Measurements from ENCODE around the gene DAPL1. TPM values are rescaled to one million over a fixed set of nuclear protein-coding genes. Genes with fewer than 3 reads are reported as not detected.

Gene DAPL1
- total RNA-seq, 1 donor from 2014 or later, result 0.57 TPM

DNA sequence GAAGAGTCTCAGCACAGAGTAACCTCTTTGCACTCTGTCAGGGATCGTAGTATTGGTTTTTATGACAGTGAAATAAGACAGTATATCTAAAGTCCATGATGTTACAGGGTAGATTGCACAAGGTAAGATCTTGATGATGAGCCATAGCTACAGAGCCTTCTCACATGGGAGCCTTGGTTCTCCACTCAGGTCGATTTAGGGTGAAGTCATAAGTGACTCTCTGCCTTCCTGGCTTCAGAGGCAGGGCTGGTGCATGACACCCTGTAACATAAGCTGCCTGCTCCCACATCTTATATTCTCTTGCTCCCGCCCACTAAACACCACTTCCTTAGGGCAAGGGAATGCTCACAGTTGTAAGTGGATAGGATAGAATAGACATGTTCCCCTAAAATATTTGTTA is 13.3 kb downstream of the DAPL1 start:
- Mint-ChIP-seq H3K4me3 (ENCODE audit: unreplicated experiment) (no peak overlapping the region), H3K9me3 (ENCODE audit: low read depth) (no peaks in the 10 kb centered on the region), H3K36me3 (ENCODE audit: low read depth) (no peaks in the 10 kb centered on the region), H3K4me1 (ENCODE audit: low read depth) (peaks cover 22% of the 10 kb centered on the region), H3K27me3 (ENCODE audit: low read depth) (peaks cover 2% of the 10 kb centered on the region), H3K27ac (ENCODE audit: unreplicated experiment) (no peak overlapping the region)
- no peak for DNase-seq (ENCODE audit: low spot score)
- TF ChIP-seq, protein P1, sequence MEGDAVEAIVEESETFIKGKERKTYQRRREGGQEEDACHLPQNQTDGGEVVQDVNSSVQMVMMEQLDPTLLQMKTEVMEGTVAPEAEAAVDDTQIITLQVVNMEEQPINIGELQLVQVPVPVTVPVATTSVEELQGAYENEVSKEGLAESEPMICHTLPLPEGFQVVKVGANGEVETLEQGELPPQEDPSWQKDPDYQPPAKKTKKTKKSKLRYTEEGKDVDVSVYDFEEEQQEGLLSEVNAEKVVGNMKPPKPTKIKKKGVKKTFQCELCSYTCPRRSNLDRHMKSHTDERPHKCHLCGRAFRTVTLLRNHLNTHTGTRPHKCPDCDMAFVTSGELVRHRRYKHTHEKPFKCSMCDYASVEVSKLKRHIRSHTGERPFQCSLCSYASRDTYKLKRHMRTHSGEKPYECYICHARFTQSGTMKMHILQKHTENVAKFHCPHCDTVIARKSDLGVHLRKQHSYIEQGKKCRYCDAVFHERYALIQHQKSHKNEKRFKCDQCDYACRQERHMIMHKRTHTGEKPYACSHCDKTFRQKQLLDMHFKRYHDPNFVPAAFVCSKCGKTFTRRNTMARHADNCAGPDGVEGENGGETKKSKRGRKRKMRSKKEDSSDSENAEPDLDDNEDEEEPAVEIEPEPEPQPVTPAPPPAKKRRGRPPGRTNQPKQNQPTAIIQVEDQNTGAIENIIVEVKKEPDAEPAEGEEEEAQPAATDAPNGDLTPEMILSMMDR (IDR thresholded peaks at IDR 0.05), result no peak

DNA sequence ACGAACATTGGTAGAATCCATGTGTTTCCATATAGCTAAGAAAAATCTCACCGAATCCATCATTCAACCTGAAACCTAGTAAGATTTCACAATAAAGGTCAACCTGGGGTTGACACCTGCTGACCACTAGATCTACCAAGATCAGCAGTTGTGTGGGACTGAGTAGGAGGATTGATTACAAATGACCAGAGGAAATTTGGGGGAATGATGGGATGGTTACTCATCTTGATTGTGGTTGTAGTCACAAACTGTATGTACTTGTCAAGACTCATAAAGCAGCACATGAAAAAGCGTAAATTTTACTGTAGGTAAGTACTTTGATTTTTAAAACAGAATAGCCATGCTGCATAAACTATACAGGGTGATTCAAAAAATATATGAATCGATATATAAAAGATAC is 14.7 kb downstream of the DAPL1 start:
- no peak overlapping the region for H3K27ac Mint-ChIP-seq (ENCODE audit: unreplicated experiment)
- H3K4me1 Mint-ChIP-seq (ENCODE audit: low read depth), result peaks cover 30% of the 10 kb centered on the region
- TF ChIP-seq, protein P1 (IDR thresholded peaks at IDR 0.05), result no peak
- H3K27me3 Mint-ChIP-seq (ENCODE audit: low read depth), result peaks cover 2% of the 10 kb centered on the region
- no peak for DNase-seq (ENCODE audit: low spot score)
- H3K36me3 Mint-ChIP-seq (ENCODE audit: low read depth), result no peaks in the 10 kb centered on the region
- no peaks in the 10 kb centered on the region for H3K9me3 Mint-ChIP-seq (ENCODE audit: low read depth)
- no peak overlapping the region for H3K4me3 Mint-ChIP-seq (ENCODE audit: unreplicated experiment)

DNA sequence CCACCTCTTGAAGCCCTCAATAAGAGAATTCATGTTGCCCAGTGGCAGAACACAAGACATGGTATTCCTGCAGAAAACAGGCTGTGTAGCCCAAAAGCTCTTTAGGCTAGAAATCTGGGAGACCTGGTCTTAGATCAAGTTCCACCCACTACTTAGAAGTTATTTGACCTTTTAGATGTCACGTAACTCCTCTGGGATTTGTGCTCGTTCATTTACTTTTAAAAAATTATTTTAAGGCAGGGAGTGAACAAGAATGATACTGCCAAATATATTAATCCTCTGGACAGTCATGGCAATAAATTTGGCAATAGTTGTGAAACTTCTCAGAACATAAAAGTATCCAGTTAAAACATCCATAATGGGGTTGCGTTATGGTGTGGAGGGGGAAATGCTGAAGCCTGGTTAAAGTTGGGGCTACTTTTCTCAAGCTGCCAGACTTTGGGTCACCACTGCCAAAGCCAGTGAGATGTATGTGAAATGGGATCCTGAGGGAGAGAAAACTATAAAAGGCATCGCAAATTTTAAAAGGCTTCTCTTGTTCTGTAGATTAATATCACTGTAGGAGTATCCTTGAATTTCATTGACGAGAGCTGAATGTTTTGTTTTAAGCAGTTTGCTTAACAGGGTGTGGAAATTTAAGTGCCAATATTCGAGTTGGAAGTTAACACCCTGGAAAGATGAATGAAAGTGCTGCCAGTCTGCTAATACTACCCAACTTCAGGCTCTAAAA is 15.8 kb downstream of the DAPL1 start:
- Mint-ChIP-seq H3K9me3 (ENCODE audit: low read depth) (no peaks in the 10 kb centered on the region), H3K27me3 (ENCODE audit: low read depth) (peaks cover 2% of the 10 kb centered on the region), H3K4me1 (ENCODE audit: low read depth) (peaks cover 41% of the 10 kb centered on the region), H3K4me3 (ENCODE audit: unreplicated experiment) (no peak overlapping the region), H3K27ac (ENCODE audit: unreplicated experiment) (no peak overlapping the region), H3K36me3 (ENCODE audit: low read depth) (no peaks in the 10 kb centered on the region)
- no peak for DNase-seq (ENCODE audit: low spot score)
- TF ChIP-seq, protein P1 (IDR thresholded peaks at IDR 0.05), result no peak

DNA sequence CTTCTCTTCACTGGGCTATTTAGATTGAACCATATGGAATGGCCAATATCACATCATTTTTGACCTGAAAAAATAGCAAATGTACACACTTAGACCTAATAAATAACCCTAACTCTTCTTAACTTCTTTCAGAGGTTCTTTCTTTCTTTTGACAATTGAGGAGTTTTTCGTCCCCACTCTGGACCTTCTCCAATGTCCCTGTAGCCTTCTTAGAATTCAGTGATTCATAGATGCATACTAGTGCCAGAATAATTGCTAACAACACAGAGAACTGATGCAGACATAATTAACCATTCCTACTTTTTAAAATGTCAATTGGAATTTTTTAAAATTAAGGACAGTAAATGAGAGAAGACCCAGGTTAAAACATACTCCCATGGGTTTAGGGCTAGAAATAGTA is 20.0 kb downstream of the DAPL1 start:
- Mint-ChIP-seq H3K4me1 (ENCODE audit: low read depth) (peaks cover 65% of the 10 kb centered on the region), H3K36me3 (ENCODE audit: low read depth) (no peaks in the 10 kb centered on the region), H3K27me3 (ENCODE audit: low read depth) (peaks cover 2% of the 10 kb centered on the region), H3K4me3 (ENCODE audit: unreplicated experiment) (no peak overlapping the region), H3K27ac (ENCODE audit: unreplicated experiment) (no peak overlapping the region), H3K9me3 (ENCODE audit: low read depth) (no peaks in the 10 kb centered on the region)
- TF ChIP-seq, protein P1 (IDR thresholded peaks at IDR 0.05), result no peak
- no peak for DNase-seq (ENCODE audit: low spot score)

DNA sequence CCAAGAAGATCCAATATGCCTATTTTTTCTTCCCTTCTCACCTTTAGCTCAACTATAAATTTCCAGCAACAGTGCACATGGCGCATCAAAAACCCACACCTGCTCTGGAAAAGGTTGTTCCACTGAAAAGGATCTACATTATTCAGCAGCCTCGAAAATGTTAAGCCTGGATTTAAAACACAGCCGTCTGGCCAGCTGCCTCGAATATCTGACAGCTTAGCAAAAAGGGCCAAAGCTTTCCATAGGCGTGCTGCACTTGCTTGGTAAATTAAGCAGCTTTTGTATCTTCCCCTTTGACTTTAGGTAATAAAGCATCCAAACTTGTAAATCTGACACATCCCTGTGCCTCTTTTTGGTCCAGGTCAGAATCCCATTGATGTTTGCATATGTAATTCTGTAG is 20.5 kb downstream of the DAPL1 start:
- H3K27ac Mint-ChIP-seq (ENCODE audit: unreplicated experiment), result no peak overlapping the region
- peaks cover 2% of the 10 kb centered on the region for H3K27me3 Mint-ChIP-seq (ENCODE audit: low read depth)
- H3K9me3 Mint-ChIP-seq (ENCODE audit: low read depth), result no peaks in the 10 kb centered on the region
- no peak for DNase-seq (ENCODE audit: low spot score)
- no peaks in the 10 kb centered on the region for H3K36me3 Mint-ChIP-seq (ENCODE audit: low read depth)
- peaks cover 69% of the 10 kb centered on the region for H3K4me1 Mint-ChIP-seq (ENCODE audit: low read depth)
- H3K4me3 Mint-ChIP-seq (ENCODE audit: unreplicated experiment), result no peak overlapping the region
- TF ChIP-seq, protein P1 (IDR thresholded peaks at IDR 0.05), result no peak
